ENCODE measurements around the gene RBM26. TPM values are rescaled to one million over a fixed set of nuclear protein-coding genes. Genes with fewer than 3 reads are reported as not detected.

RBM26 gene
- total and polyA plus RNA-seq, 3 experiments from 2014 or later, result 15.8 to 61.7 (median 59.4) TPM

- no peaks in the 10 kb centered on the region for H3K27me3 Mint-ChIP-seq
- peaks cover 16 to 17% (median 17%) of the 10 kb centered on the region in 3 donors for H3K4me1 Mint-ChIP-seq
- no peaks in the 10 kb centered on the region for H3K9me3 ChIP-seq (ENCODE audit: low read length)
- H3K27ac Mint-ChIP-seq, result peak overlapping the region in 5 of 8 donors; percentile 4 to 85 (median 73)
- ChIA-PET POLR2A (no interaction called here), CTCF (interaction anchor here (0.9 to 7.3 kb wide), 4 partner anchors 10 to 78 kb away, joined by 3 to 45 read pairs (median 4); partner anchors contain the start of gene NDFIP2)
- peak overlapping the region; percentile 87 for H3K4me3 ChIP-seq (ENCODE audit: low read length)
- no peak overlapping the region for H3K4me3 Mint-ChIP-seq
- no peak overlapping the region for H3K27ac ChIP-seq (ENCODE audit: low read depth, low read length)
- no peaks in the 10 kb centered on the region for H3K27me3 ChIP-seq (ENCODE audit: insufficient read depth, low read length, poor library complexity, severe bottlenecking)
- H3K9me3 Mint-ChIP-seq, result no peaks in the 10 kb centered on the region
- H3K4me1 ChIP-seq (ENCODE audit: insufficient read depth, low read length), result peaks cover 65% of the 10 kb centered on the region
- no peaks in the 10 kb centered on the region for H3K36me3 ChIP-seq (ENCODE audit: insufficient read depth, low read length)
- DNase-seq, result no peak
- H3K36me3 Mint-ChIP-seq, result peaks cover 0 to 34% (median 5%) of the 10 kb centered on the region in 3 donors
Measured at GRCh38 chr13:79403113-79403512, 2.9 kb downstream of the RBM26 start.

GRCh38 chr13:79402679-79403078 is 3.4 kb downstream of the RBM26 start:
- peak overlapping the region in 1 of 7 donors; percentile 71 for H3K4me3 Mint-ChIP-seq
- Histone ChIP-seq H3K4me1 (ENCODE audit: insufficient read depth, low read length) (peaks cover 65% of the 10 kb centered on the region), H3K27me3 (ENCODE audit: insufficient read depth, low read length, poor library complexity, severe bottlenecking) (no peaks in the 10 kb centered on the region), H3K27ac (ENCODE audit: low read depth, low read length) (no peak overlapping the region), H3K9me3 (ENCODE audit: low read length) (no peaks in the 10 kb centered on the region), H3K4me3 (ENCODE audit: low read length) (peak overlapping the region; percentile 23), H3K36me3 (ENCODE audit: insufficient read depth, low read length) (no peaks in the 10 kb centered on the region)
- no peaks in the 10 kb centered on the region for H3K27me3 Mint-ChIP-seq
- H3K9me3 Mint-ChIP-seq, result no peaks in the 10 kb centered on the region
- H3K4me1 Mint-ChIP-seq, result peaks cover 12 to 16% (median 13%) of the 10 kb centered on the region in 3 donors
- no peak for DNase-seq
- POLR2A ChIA-PET, result no interaction called here
- H3K36me3 Mint-ChIP-seq, result peaks cover 0 to 35% (median 5%) of the 10 kb centered on the region in 3 donors
- H3K27ac Mint-ChIP-seq, result peak overlapping the region in 6 of 8 donors; percentile 39 to 86 (median 74)
- CTCF ChIA-PET, result interaction anchor here (1.2 to 7.3 kb wide), 3 partner anchors 10 to 78 kb away, joined by 4 to 45 read pairs (median 4); partner anchors contain the start of gene NDFIP2

- H3K9me3 Mint-ChIP-seq, result no peaks in the 10 kb centered on the region
- Histone ChIP-seq H3K27ac (ENCODE audit: low read depth, low read length) (no peak overlapping the region), H3K9me3 (ENCODE audit: low read length) (no peaks in the 10 kb centered on the region), H3K4me3 (ENCODE audit: low read length) (peak overlapping the region; percentile 23), H3K27me3 (ENCODE audit: insufficient read depth, low read length, poor library complexity, severe bottlenecking) (no peaks in the 10 kb centered on the region), H3K4me1 (ENCODE audit: insufficient read depth, low read length) (peaks cover 63% of the 10 kb centered on the region), H3K36me3 (ENCODE audit: insufficient read depth, low read length) (no peaks in the 10 kb centered on the region)
- ChIA-PET POLR2A (no interaction called here), CTCF (interaction anchor here (1.2 to 7.3 kb wide), 2 partner anchors 9 to 79 kb away, joined by 4 to 45 read pairs; partner anchors contain the start of gene NDFIP2)
- H3K27ac Mint-ChIP-seq, result peak overlapping the region in 7 of 8 donors; percentile 52 to 86 (median 73)
- no peak for DNase-seq
- no peaks in the 10 kb centered on the region for H3K27me3 Mint-ChIP-seq
- peaks cover 7 to 12% (median 9%) of the 10 kb centered on the region in 3 donors for H3K4me1 Mint-ChIP-seq
- H3K4me3 Mint-ChIP-seq, result peak overlapping the region in 5 of 7 donors; percentile 12 to 71 (median 41)
- H3K36me3 Mint-ChIP-seq, result peaks cover 0 to 36% (median 5%) of the 10 kb centered on the region in 3 donors
Measured at GRCh38 chr13:79402074-79402635, 3.9 kb downstream of the RBM26 start.

GRCh38 chr13:79401259-79402070 is 4.6 kb downstream of the RBM26 start:
- Histone ChIP-seq H3K4me3 (ENCODE audit: low read length) (no peak overlapping the region), H3K4me1 (ENCODE audit: insufficient read depth, low read length) (peaks cover 56% of the 10 kb centered on the region), H3K27ac (ENCODE audit: low read depth, low read length) (no peak overlapping the region), H3K27me3 (ENCODE audit: insufficient read depth, low read length, poor library complexity, severe bottlenecking) (no peaks in the 10 kb centered on the region), H3K36me3 (ENCODE audit: insufficient read depth, low read length) (no peaks in the 10 kb centered on the region), H3K9me3 (ENCODE audit: low read length) (no peaks in the 10 kb centered on the region)
- peaks cover 1 to 5% (median 3%) of the 10 kb centered on the region in 3 donors for H3K4me1 Mint-ChIP-seq
- peak overlapping the region in 6 of 7 donors; percentile 12 to 55 (median 28) for H3K4me3 Mint-ChIP-seq
- peaks cover 2 to 40% (median 7%) of the 10 kb centered on the region in 3 donors for H3K36me3 Mint-ChIP-seq
- POLR2A ChIA-PET, result no interaction called here
- CTCF ChIA-PET, result interaction anchor here (0.7 to 7.3 kb wide), 3 partner anchors 9 to 139 kb away, joined by 3 to 45 read pairs (median 4); partner anchors contain the start of gene NDFIP2
- DNase-seq, result peak in 1 of 5 donors; percentile 6
- no peaks in the 10 kb centered on the region for H3K9me3 Mint-ChIP-seq
- H3K27me3 Mint-ChIP-seq, result no peaks in the 10 kb centered on the region
- H3K27ac Mint-ChIP-seq, result peak overlapping the region; percentile 43 to 82 (median 66)

- Histone ChIP-seq H3K27me3 (ENCODE audit: insufficient read depth, low read length, poor library complexity, severe bottlenecking) (no peaks in the 10 kb centered on the region), H3K27ac (ENCODE audit: low read depth, low read length) (no peak overlapping the region), H3K4me3 (ENCODE audit: low read length) (no peak overlapping the region), H3K9me3 (ENCODE audit: low read length) (no peaks in the 10 kb centered on the region), H3K4me1 (ENCODE audit: insufficient read depth, low read length) (peaks cover 61% of the 10 kb centered on the region), H3K36me3 (ENCODE audit: insufficient read depth, low read length) (no peaks in the 10 kb centered on the region)
- Mint-ChIP-seq H3K9me3 (peaks cover 0 to 6% (median 3%) of the 10 kb centered on the region in 5 donors), H3K4me1 (peaks cover 22 to 29% (median 23%) of the 10 kb centered on the region in 3 donors), H3K36me3 (peaks cover 12 to 47% (median 17%) of the 10 kb centered on the region in 3 donors), H3K27ac (peak overlapping the region in 7 of 8 donors; percentile 5 to 82 (median 57)), H3K27me3 (no peaks in the 10 kb centered on the region), H3K4me3 (no peak overlapping the region)
- ChIA-PET CTCF (interaction anchor here (0.8 to 1.7 kb wide), 4 partner anchors 8 to 144 kb away, joined by 3 to 6 read pairs (median 4); partner anchors contain the start of gene NDFIP2), POLR2A (no interaction called here)
- DNase-seq, result no peak
Measured at GRCh38 chr13:79398915-79399314, 7.1 kb downstream of the RBM26 start.

GRCh38 chr13:79398127-79398526 is 7.9 kb downstream of the RBM26 start:
- ChIA-PET CTCF (interaction anchor here (1.7 kb wide), 1 partner anchor 145 kb away, joined by 5 read pairs; no protein-coding TSS in a partner anchor), POLR2A (no interaction called here)

GRCh38 chr13:79395881-79396280 is 10.2 kb downstream of the RBM26 start:
- CTCF ChIA-PET, result no interaction called here
- Mint-ChIP-seq H3K4me3 (peak overlapping the region in 2 of 7 donors; percentile 13 to 18), H3K36me3 (peaks cover 12 to 43% (median 17%) of the 10 kb centered on the region in 3 donors), H3K9me3 (peaks cover 0 to 6% (median 3%) of the 10 kb centered on the region in 5 donors), H3K4me1 (peaks cover 44 to 53% (median 48%) of the 10 kb centered on the region in 3 donors), H3K27ac (peak overlapping the region in 2 of 8 donors; percentile 24 to 76), H3K27me3 (no peaks in the 10 kb centered on the region)
- Histone ChIP-seq H3K4me3 (ENCODE audit: low read length) (no peak overlapping the region), H3K36me3 (ENCODE audit: insufficient read depth, low read length) (no peaks in the 10 kb centered on the region), H3K27me3 (ENCODE audit: insufficient read depth, low read length, poor library complexity, severe bottlenecking) (no peaks in the 10 kb centered on the region), H3K4me1 (ENCODE audit: insufficient read depth, low read length) (peaks cover 54% of the 10 kb centered on the region), H3K9me3 (ENCODE audit: low read length) (no peaks in the 10 kb centered on the region), H3K27ac (ENCODE audit: low read depth, low read length) (no peak overlapping the region)
- POLR2A ChIA-PET, result no interaction called here
- DNase-seq, result no peak

More at GRCh38 chr13:79398127-79398526, 7.9 kb downstream of the RBM26 start:
- no peak for DNase-seq
- Histone ChIP-seq H3K36me3 (ENCODE audit: insufficient read depth, low read length) (no peaks in the 10 kb centered on the region), H3K4me1 (ENCODE audit: insufficient read depth, low read length) (peaks cover 61% of the 10 kb centered on the region), H3K27me3 (ENCODE audit: insufficient read depth, low read length, poor library complexity, severe bottlenecking) (no peaks in the 10 kb centered on the region), H3K4me3 (ENCODE audit: low read length) (no peak overlapping the region), H3K9me3 (ENCODE audit: low read length) (no peaks in the 10 kb centered on the region), H3K27ac (ENCODE audit: low read depth, low read length) (no peak overlapping the region)
- H3K36me3 Mint-ChIP-seq, result peaks cover 12 to 47% (median 17%) of the 10 kb centered on the region in 3 donors
- peaks cover 30 to 37% (median 31%) of the 10 kb centered on the region in 3 donors for H3K4me1 Mint-ChIP-seq
- H3K27ac Mint-ChIP-seq, result peak overlapping the region in 5 of 8 donors; percentile 1 to 45 (median 11)
- peaks cover 0 to 6% (median 3%) of the 10 kb centered on the region in 5 donors for H3K9me3 Mint-ChIP-seq
- no peak overlapping the region for H3K4me3 Mint-ChIP-seq
- no peaks in the 10 kb centered on the region for H3K27me3 Mint-ChIP-seq

Data from CD8-positive, alpha-beta memory T cell (primary cell).